Measurements from ENCODE around the gene SLC46A2.

- TF ChIP-seq CTCF (IDR thresholded peaks at IDR 0.05; ENCODE audit: insufficient read depth, low read length, poor library complexity, severe bottlenecking) (no peak), EZH2phosphoT487 (conservative IDR thresholded peaks at IDR 0.05; ENCODE audit: low read length) (no peak)
These were observed 36.6 kb downstream of the SLC46A2 start for GRCh38 chr9:112853882-112854585.
